Measurements from ENCODE around the gene ATP11B. TPM values are rescaled to one million over a fixed set of nuclear protein-coding genes. Genes with fewer than 3 reads are reported as not detected.

The ATP11B gene
- total RNA-seq, 2 donors from 2014 or later: 100 to 129 TPM

- Histone ChIP-seq H3K27me3 (no peaks in the 10 kb centered on the region), H3K4me1 (no peaks in the 10 kb centered on the region), H3K9ac (ENCODE audit: low read depth in 2 of 2, low read length in 2 of 2) (no peak overlapping the region), H3K9me3 (no peaks in the 10 kb centered on the region), H3K36me3 (no peaks in the 10 kb centered on the region), H3K27ac (no peak overlapping the region), H3K4me3 (no peak overlapping the region)
- no peak for DNase-seq
- intact Hi-C loops (cut with DNase I): no loop called here
- no peak for TF ChIP-seq CTCF (IDR thresholded peaks at IDR 0.05)
Measured at GRCh38 chr3:182786564-182787196, 6.6 kb upstream of the ATP11B start.

GRCh38 chr3:182787302-182788036, 5.8 kb upstream of the ATP11B start:
- intact Hi-C loops (cut with DNase I): no loop called here
- no peak overlapping the region for H3K4me3 ChIP-seq
- no peak for TF ChIP-seq CTCF (IDR thresholded peaks at IDR 0.05)
- no peaks in the 10 kb centered on the region for H3K9me3 ChIP-seq
- DNase-seq: no peak
- no peaks in the 10 kb centered on the region for H3K27me3 ChIP-seq
- H3K27ac ChIP-seq: no peak overlapping the region
- no peak overlapping the region for H3K9ac ChIP-seq (ENCODE audit: low read depth in 2 of 2, low read length in 2 of 2)
- no peaks in the 10 kb centered on the region for H3K36me3 ChIP-seq
- H3K4me1 ChIP-seq: no peaks in the 10 kb centered on the region

GRCh38 chr3:182789371-182789770, 3.9 kb upstream of the ATP11B start:
- Histone ChIP-seq H3K4me1 (no peaks in the 10 kb centered on the region), H3K9ac (ENCODE audit: low read depth in 2 of 2, low read length in 2 of 2) (no peak overlapping the region), H3K36me3 (no peaks in the 10 kb centered on the region), H3K27ac (no peak overlapping the region), H3K4me3 (no peak overlapping the region), H3K9me3 (no peaks in the 10 kb centered on the region), H3K27me3 (no peaks in the 10 kb centered on the region)
- intact Hi-C loops (cut with DNase I): no loop called here
- TF ChIP-seq CTCF (IDR thresholded peaks at IDR 0.05): no peak
- no peak for DNase-seq

GRCh38 chr3:182790612-182791011, 2.7 kb upstream of the ATP11B start:
- Histone ChIP-seq H3K9me3 (no peaks in the 10 kb centered on the region), H3K27ac (no peak overlapping the region), H3K27me3 (no peaks in the 10 kb centered on the region), H3K4me1 (peaks cover 5% of the 10 kb centered on the region), H3K9ac (ENCODE audit: low read depth in 2 of 2, low read length in 2 of 2) (no peak overlapping the region), H3K4me3 (no peak overlapping the region), H3K36me3 (no peaks in the 10 kb centered on the region)
- DNase-seq: no peak
- intact Hi-C loops (cut with DNase I): no loop called here
- TF ChIP-seq CTCF (IDR thresholded peaks at IDR 0.05): no peak

- peak overlapping the region; percentile 97 for H3K27ac ChIP-seq
- no peaks in the 10 kb centered on the region for H3K27me3 ChIP-seq
- H3K4me3 ChIP-seq: peak overlapping the region; percentile 77
- intact Hi-C loops (cut with DNase I): no loop called here
- no peak for TF ChIP-seq CTCF (IDR thresholded peaks at IDR 0.05)
- peak overlapping the region; percentile 95 to 99 for H3K9ac ChIP-seq (ENCODE audit: low read depth in 2 of 2, low read length in 2 of 2)
- peaks cover 9% of the 10 kb centered on the region for H3K4me1 ChIP-seq
- DNase-seq: peak; percentile 63
- H3K36me3 ChIP-seq: no peaks in the 10 kb centered on the region
- H3K9me3 ChIP-seq: no peaks in the 10 kb centered on the region
Measured at GRCh38 chr3:182793663-182794454, 555 bp downstream of the ATP11B start.
